IgD-negative memory B cell (primary cell): ENCODE results near the gene CPEB4. TPM values are rescaled to one million over a fixed set of nuclear protein-coding genes. Genes with fewer than 3 reads are reported as not detected.

Experiments
- H3K27ac Mint-ChIP-seq, 3 donors: one replicate each; pipeline ENCODE4 v1.8.0; 2020 to 2022; ENCODE audit warnings: mild to moderate bottlenecking in 3 of 3, mixed read lengths in 3 of 3, moderate library complexity in 1 of 3
- H3K27me3 Mint-ChIP-seq: one replicate; pipeline ENCODE4 v1.8.0; 2021; ENCODE audit warnings: mixed read lengths
- H3K36me3 Mint-ChIP-seq: one replicate; pipeline ENCODE4 v1.8.0; 2020; ENCODE audit warnings: mild to moderate bottlenecking, mixed read lengths
- H3K4me1 Mint-ChIP-seq, 3 donors: one replicate each; pipeline ENCODE4 v1.8.0; 2020 to 2022; ENCODE audit warnings: mixed read lengths in 3 of 3, mild to moderate bottlenecking in 1 of 3
- H3K4me3 Mint-ChIP-seq, 4 donors: one replicate each; pipeline ENCODE4 v1.8.0; 2020 to 2022; ENCODE audit warnings: mild to moderate bottlenecking in 4 of 4, mixed read lengths in 4 of 4, moderate library complexity in 3 of 4
- H3K9me3 Mint-ChIP-seq, 3 donors: one replicate each; pipeline ENCODE4 v1.8.0; 2020 to 2021; ENCODE audit warnings: mixed read lengths in 3 of 3, mild to moderate bottlenecking in 1 of 3
- polyA plus RNA-seq: library from polyadenylated mRNA; unstranded; fragments of 300-500 nt; fragmentation: Illumina TruSeq; gene quantifications from one replicate; pipeline ENCODE4 v1.2.3, GENCODE V29; 2021

Gene CPEB4
- polyA plus RNA-seq, 1 donor from 2014 or later: 8.4 TPM

- Mint-ChIP-seq H3K27ac (no peak overlapping the region), H3K9me3 (no peaks in the 10 kb centered on the region), H3K4me1 (peaks cover 3 to 9% (median 3%) of the 10 kb centered on the region in 3 donors), H3K27me3 (peaks cover 6% of the 10 kb centered on the region), H3K36me3 (peaks cover 1% of the 10 kb centered on the region), H3K4me3 (no peak overlapping the region)
Measured at GRCh38 chr5:173866858-173867679, 21.1 kb upstream of the CPEB4 start.

- Mint-ChIP-seq H3K27ac (no peak overlapping the region), H3K27me3 (peaks cover 6% of the 10 kb centered on the region), H3K4me1 (peaks cover 3 to 6% (median 3%) of the 10 kb centered on the region in 3 donors), H3K9me3 (no peaks in the 10 kb centered on the region), H3K36me3 (no peaks in the 10 kb centered on the region), H3K4me3 (no peak overlapping the region)
Measured at GRCh38 chr5:173868096-173868880, 19.9 kb upstream of the CPEB4 start.

- H3K4me3 Mint-ChIP-seq: no peak overlapping the region
- H3K27me3 Mint-ChIP-seq: peaks cover 5% of the 10 kb centered on the region
- no peak overlapping the region for H3K27ac Mint-ChIP-seq
- peaks cover 3 to 5% (median 3%) of the 10 kb centered on the region in 3 donors for H3K4me1 Mint-ChIP-seq
- no peaks in the 10 kb centered on the region for H3K36me3 Mint-ChIP-seq
- no peaks in the 10 kb centered on the region for H3K9me3 Mint-ChIP-seq
Measured at GRCh38 chr5:173869316-173869715, 18.8 kb upstream of the CPEB4 start.

- H3K27ac Mint-ChIP-seq: no peak overlapping the region
- H3K27me3 Mint-ChIP-seq: no peaks in the 10 kb centered on the region
- peaks cover 0 to 2% (median 0%) of the 10 kb centered on the region in 3 donors for H3K4me1 Mint-ChIP-seq
- H3K4me3 Mint-ChIP-seq: no peak overlapping the region
- H3K36me3 Mint-ChIP-seq: no peaks in the 10 kb centered on the region
- H3K9me3 Mint-ChIP-seq: no peaks in the 10 kb centered on the region
Measured at GRCh38 chr5:173872957-173873305, 15.2 kb upstream of the CPEB4 start.

GRCh38 chr5:173873306-173873922 is 14.7 kb upstream of the CPEB4 start:
- Mint-ChIP-seq H3K9me3 (no peaks in the 10 kb centered on the region), H3K4me3 (no peak overlapping the region)

GRCh38 chr5:173875189-173875588 is 13.0 kb upstream of the CPEB4 start:
- H3K27me3 Mint-ChIP-seq: no peaks in the 10 kb centered on the region
- no peaks in the 10 kb centered on the region for H3K9me3 Mint-ChIP-seq
- H3K4me3 Mint-ChIP-seq: no peak overlapping the region
- H3K4me1 Mint-ChIP-seq: no peaks in the 10 kb centered on the region
- H3K27ac Mint-ChIP-seq: no peak overlapping the region
- no peaks in the 10 kb centered on the region for H3K36me3 Mint-ChIP-seq

More at GRCh38 chr5:173873306-173873922, 14.7 kb upstream of the CPEB4 start:
- Mint-ChIP-seq H3K27ac (no peak overlapping the region), H3K36me3 (no peaks in the 10 kb centered on the region), H3K4me1 (peaks cover 0 to 2% (median 0%) of the 10 kb centered on the region in 3 donors), H3K27me3 (no peaks in the 10 kb centered on the region)

GRCh38 chr5:173878224-173878967 is 9.8 kb upstream of the CPEB4 start:
- Mint-ChIP-seq H3K27ac (peak overlapping the region in 1 of 3 donors; percentile 79), H3K4me3 (no peak overlapping the region), H3K27me3 (no peaks in the 10 kb centered on the region), H3K36me3 (no peaks in the 10 kb centered on the region), H3K9me3 (no peaks in the 10 kb centered on the region), H3K4me1 (peaks cover 0 to 3% (median 2%) of the 10 kb centered on the region in 3 donors)

- H3K36me3 Mint-ChIP-seq: no peaks in the 10 kb centered on the region
- no peak overlapping the region for H3K4me3 Mint-ChIP-seq
- peaks cover 12 to 22% (median 20%) of the 10 kb centered on the region in 3 donors for H3K4me1 Mint-ChIP-seq
- no peaks in the 10 kb centered on the region for H3K9me3 Mint-ChIP-seq
- peaks cover 2% of the 10 kb centered on the region for H3K27me3 Mint-ChIP-seq
- H3K27ac Mint-ChIP-seq: peak overlapping the region in 1 of 3 donors; percentile 22
Measured at GRCh38 chr5:173880306-173880985, 7.7 kb upstream of the CPEB4 start.

GRCh38 chr5:173881811-173882575 is 6.2 kb upstream of the CPEB4 start:
- no peaks in the 10 kb centered on the region for H3K36me3 Mint-ChIP-seq
- H3K27ac Mint-ChIP-seq: peak overlapping the region in 1 of 3 donors; percentile 3
- H3K4me1 Mint-ChIP-seq: peaks cover 18 to 31% (median 28%) of the 10 kb centered on the region in 3 donors
- peaks cover 0 to 5% (median 2%) of the 10 kb centered on the region in 3 donors for H3K9me3 Mint-ChIP-seq
- H3K4me3 Mint-ChIP-seq: peak overlapping the region in 1 of 4 donors; percentile 22
- peaks cover 6% of the 10 kb centered on the region for H3K27me3 Mint-ChIP-seq

- Mint-ChIP-seq H3K9me3 (peaks cover 0 to 5% (median 2%) of the 10 kb centered on the region in 3 donors), H3K4me3 (no peak overlapping the region), H3K36me3 (no peaks in the 10 kb centered on the region), H3K27me3 (peaks cover 6% of the 10 kb centered on the region), H3K4me1 (peaks cover 22 to 37% (median 31%) of the 10 kb centered on the region in 3 donors), H3K27ac (no peak overlapping the region)
Measured at GRCh38 chr5:173882632-173883031, 5.5 kb upstream of the CPEB4 start.

GRCh38 chr5:173883347-173883924 is 4.7 kb upstream of the CPEB4 start:
- Mint-ChIP-seq H3K4me1 (peaks cover 29 to 42% (median 31%) of the 10 kb centered on the region in 3 donors), H3K27me3 (peaks cover 6% of the 10 kb centered on the region), H3K36me3 (peaks cover 2% of the 10 kb centered on the region), H3K27ac (no peak overlapping the region), H3K9me3 (peaks cover 0 to 5% (median 2%) of the 10 kb centered on the region in 3 donors), H3K4me3 (peak overlapping the region in 1 of 4 donors; percentile 41)

- Mint-ChIP-seq H3K4me3 (peak overlapping the region; percentile 3 to 92 (median 80)), H3K36me3 (peaks cover 2% of the 10 kb centered on the region), H3K27me3 (peaks cover 6% of the 10 kb centered on the region), H3K9me3 (peaks cover 0 to 5% (median 2%) of the 10 kb centered on the region in 3 donors), H3K27ac (peak overlapping the region; percentile 59 to 85 (median 71)), H3K4me1 (peaks cover 32 to 47% (median 35%) of the 10 kb centered on the region in 3 donors)
Measured at GRCh38 chr5:173884402-173885053, 3.6 kb upstream of the CPEB4 start.
